ENCODE data around the gene EIF2B2. TPM values are rescaled to one million over a fixed set of nuclear protein-coding genes. Genes with fewer than 3 reads are reported as not detected.
A peak's percentile ranks its signal among the peaks of the same experiment; 100 is the strongest.

Gene EIF2B2
- total and polyA plus RNA-seq, 7 donors = 25.2 to 45.5 (median 35.3) TPM

DNA sequence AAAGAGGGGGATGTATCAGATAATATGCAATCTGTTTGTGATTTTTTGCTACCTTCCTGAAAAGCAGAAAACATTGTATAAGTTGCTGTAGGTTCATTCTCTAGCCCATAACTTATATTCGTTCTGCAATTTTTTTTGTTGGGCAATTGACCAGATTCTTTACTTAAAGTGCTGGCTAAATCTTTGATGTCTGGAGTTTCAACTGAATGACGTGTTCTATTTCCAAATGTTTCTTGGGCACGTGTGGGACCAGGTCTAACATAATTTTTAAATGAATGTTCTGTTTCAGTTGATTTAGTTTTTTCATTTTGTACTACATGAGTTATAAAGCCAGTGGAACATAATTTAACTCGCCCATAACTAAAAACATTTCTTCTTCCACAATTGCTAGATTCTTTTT, 44.8 kb downstream of the EIF2B2 start:
- no peak for DNase-seq
- Histone ChIP-seq H3K36me3 (peaks cover 0 to 6% (median 0%) of the 10 kb centered on the region in 4 donors), H3K27ac (no peak overlapping the region), H3K4me1 (peaks cover 0 to 47% (median 29%) of the 10 kb centered on the region in 4 donors), H3K4me3 (no peak overlapping the region), H3K9me3 (no peaks in the 10 kb centered on the region), H3K27me3 (no peaks in the 10 kb centered on the region)
- no peak for TF ChIP-seq EP300 (IDR thresholded peaks at IDR 0.05)
- no peak for TF ChIP-seq POLR2AphosphoS5 (IDR thresholded peaks at IDR 0.05)
- TF ChIP-seq POLR2A (IDR thresholded peaks at IDR 0.05) = no peak
- no peak for TF ChIP-seq CTCF (IDR thresholded peaks at IDR 0.05)
- 95 to 98% methylated on average over 4 of the region's 4 CpGs for WGBS, 2 donors
- intact Hi-C loops (cut with DNase I) = loop anchor here (5.0 kb wide), 1 partner anchor 35 kb away; no protein-coding TSS in a partner anchor

DNA sequence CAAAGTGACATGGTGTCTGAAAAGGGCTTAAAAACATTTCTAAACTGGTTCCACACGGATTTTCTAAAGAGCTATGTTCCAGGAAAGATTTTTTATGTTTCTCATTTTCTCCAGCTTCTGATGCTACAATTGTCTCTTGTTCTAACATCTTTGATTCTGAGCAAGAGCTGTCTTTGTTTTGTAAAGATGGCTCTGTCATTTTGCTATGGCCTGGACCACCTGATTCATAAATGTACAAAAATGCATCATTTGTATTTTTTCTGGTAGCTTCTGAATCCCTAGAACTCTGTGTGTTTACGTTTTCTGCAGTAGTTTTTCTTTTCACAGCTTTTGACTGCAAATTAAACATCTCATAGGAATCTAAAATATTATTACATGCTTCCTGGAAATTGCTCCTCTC, 45.4 kb downstream of the EIF2B2 start:
- peaks cover 0 to 47% (median 29%) of the 10 kb centered on the region in 4 donors for H3K4me1 ChIP-seq
- intact Hi-C loops (cut with DNase I) = loop anchor here (5.0 kb wide), 1 partner anchor 34 kb away; no protein-coding TSS in a partner anchor
- no peak for DNase-seq
- H3K27me3 ChIP-seq = no peaks in the 10 kb centered on the region
- peaks cover 0 to 3% (median 0%) of the 10 kb centered on the region in 4 donors for H3K36me3 ChIP-seq
- no peak overlapping the region for H3K4me3 ChIP-seq
- peak overlapping the region in 1 of 4 donors; percentile 93 for H3K27ac ChIP-seq
- WGBS, 2 donors = 87 to 90% methylated on average over 2 of the region's 2 CpGs
- no peak for TF ChIP-seq POLR2A (IDR thresholded peaks at IDR 0.05)
- TF ChIP-seq CTCF (IDR thresholded peaks at IDR 0.05) = no peak
- no peak for TF ChIP-seq EP300 (IDR thresholded peaks at IDR 0.05)
- TF ChIP-seq POLR2AphosphoS5 (IDR thresholded peaks at IDR 0.05) = no peak
- no peaks in the 10 kb centered on the region for H3K9me3 ChIP-seq

DNA sequence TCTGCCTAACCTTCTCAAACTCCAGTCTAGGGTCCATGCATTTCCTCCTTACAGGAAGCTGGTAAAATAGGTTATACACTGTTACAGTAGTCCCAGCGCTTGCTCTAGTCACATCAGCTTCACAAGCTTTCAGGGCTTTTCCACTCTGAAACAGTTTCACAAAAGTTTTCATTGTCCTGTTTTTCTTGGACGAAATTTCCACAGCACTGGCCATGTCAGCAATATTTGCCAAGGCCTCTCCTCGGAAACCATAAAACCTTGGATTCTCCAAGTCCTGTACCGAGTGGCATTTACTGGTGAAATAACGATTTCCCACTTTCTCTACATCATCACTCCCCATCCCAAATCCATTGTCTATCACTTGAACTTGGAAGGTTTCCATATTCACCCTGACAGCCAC, 46.4 kb downstream of the EIF2B2 start:
- Histone ChIP-seq H3K27me3 (no peaks in the 10 kb centered on the region), H3K9me3 (no peaks in the 10 kb centered on the region), H3K27ac (peak overlapping the region; percentile 19 to 93 (median 41)), H3K36me3 (no peaks in the 10 kb centered on the region), H3K4me3 (no peak overlapping the region), H3K4me1 (peaks cover 0 to 44% (median 28%) of the 10 kb centered on the region in 4 donors)
- 92 to 94% methylated on average over 5 of the region's 5 CpGs for WGBS, 2 donors
- intact Hi-C loops (cut with DNase I) = loop anchor here (5.0 kb wide), 1 partner anchor 33 kb away; no protein-coding TSS in a partner anchor
- no peak for TF ChIP-seq CTCF (IDR thresholded peaks at IDR 0.05)
- DNase-seq = no peak

DNA sequence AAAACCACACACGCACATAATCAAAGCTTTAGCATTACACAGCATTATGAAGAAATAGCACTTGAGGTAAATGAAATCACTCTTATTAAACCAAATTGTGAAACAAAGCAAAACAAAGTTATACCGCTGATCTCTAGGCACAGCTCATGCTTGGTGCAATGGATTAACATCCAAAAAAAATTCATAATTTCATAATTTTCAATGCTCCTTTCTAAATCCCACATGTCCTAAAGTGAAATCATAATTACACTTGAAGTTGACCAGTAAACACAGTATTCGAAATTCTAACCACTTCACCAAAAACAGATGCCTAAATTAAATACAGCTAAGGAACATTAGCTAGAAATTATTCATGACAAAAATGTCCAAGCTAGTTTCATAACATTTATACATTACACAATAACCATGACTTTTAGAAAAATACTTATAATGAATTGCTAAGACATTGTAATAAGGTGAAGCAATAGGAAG, 47.0 kb downstream of the EIF2B2 start:
- Histone ChIP-seq H3K27me3 (no peaks in the 10 kb centered on the region), H3K9me3 (no peaks in the 10 kb centered on the region), H3K36me3 (no peaks in the 10 kb centered on the region), H3K4me1 (peaks cover 0 to 38% (median 22%) of the 10 kb centered on the region in 4 donors), H3K4me3 (no peak overlapping the region), H3K27ac (peak overlapping the region; percentile 41 to 93 (median 88))
- no peak for DNase-seq
- WGBS, 2 donors = 88 to 91% methylated on average over 3 of the region's 3 CpGs
- intact Hi-C loops (cut with DNase I) = loop anchor here (2.0 to 5.0 kb wide), 2 partner anchors 19 to 33 kb away; partner anchors contain the start of gene ZC2HC1C
- TF ChIP-seq POLR2AphosphoS5 (IDR thresholded peaks at IDR 0.05) (peak in 2 of 4 donors; percentile 36 to 38), POLR2A (IDR thresholded peaks at IDR 0.05) (no peak), EP300 (IDR thresholded peaks at IDR 0.05) (no peak)

DNA sequence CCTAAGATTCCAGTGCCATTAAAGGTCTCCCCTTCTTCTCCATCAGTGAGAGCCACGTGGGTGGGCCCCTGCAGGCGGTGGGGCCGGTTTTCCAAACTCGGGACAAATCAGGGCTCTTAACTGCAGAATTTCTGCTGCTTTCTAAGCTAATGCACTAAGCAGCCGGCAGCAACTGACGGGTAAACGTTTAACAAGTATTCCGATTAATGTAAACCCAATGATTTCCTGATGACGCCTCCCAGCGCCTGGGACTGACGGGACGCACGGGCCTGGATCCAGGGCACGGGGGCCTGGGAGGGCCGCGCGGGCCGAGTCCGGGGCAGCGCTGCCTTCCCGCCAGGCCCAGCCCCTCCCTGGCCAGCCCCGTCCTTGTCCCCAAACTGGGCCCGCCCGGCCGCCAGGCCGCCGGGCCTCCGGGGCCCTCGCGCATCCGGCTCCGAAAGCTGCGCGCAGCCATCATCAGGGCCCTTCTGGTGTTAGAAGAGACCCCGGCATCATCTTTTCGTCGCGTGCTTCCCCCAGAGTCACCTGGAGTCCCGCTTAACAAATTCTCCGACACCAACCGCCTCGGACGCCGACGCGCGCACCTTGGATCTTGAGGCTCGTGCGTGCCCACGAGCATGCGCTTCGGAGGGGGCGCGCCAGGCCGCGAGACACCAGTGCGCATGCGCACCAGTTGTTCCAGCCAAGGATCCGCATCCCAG, 48.3 kb downstream of the EIF2B2 start, which contains the start of gene MLH3:
MLH3 (minus strand) TSS at position 616 of the 704 bp plus-strand sequence. CDS start 1,812 bp downstream, outside the sequence.
- peak within 1 kb of the TSS; percentile 87 to 93 (median 89) for H3K27ac ChIP-seq
- peak; percentile 92 for DNase-seq
- no peaks in the 10 kb centered on the region for H3K27me3 ChIP-seq
- TF ChIP-seq POLR2AphosphoS5 (IDR thresholded peaks at IDR 0.05) (peak; percentile 74 to 89 (median 88)), CTCF (IDR thresholded peaks at IDR 0.05) (no peak), EP300 (IDR thresholded peaks at IDR 0.05) (no peak), POLR2A (IDR thresholded peaks at IDR 0.05) (peak in 1 of 2 donors; percentile 55)
- intact Hi-C loops (cut with DNase I) = loop anchor here (2.0 kb wide), 1 partner anchor 18 kb away; the partner anchor contains the start of gene ZC2HC1C
- 1% methylated on average over 59 of the region's 59 CpGs for WGBS, 2 donors
- H3K4me3 ChIP-seq = peak within 1 kb of the TSS; percentile 46 to 82 (median 62)
- H3K4me1 ChIP-seq = peaks cover 0 to 30% (median 14%) of the 10 kb centered on the region in 4 donors
- no peaks in the 10 kb centered on the region for H3K36me3 ChIP-seq
- no peaks in the 10 kb centered on the region for H3K9me3 ChIP-seq
